ENCODE results near the gene KRCC1. TPM values are rescaled to one million over a fixed set of nuclear protein-coding genes. Genes with fewer than 3 reads are reported as not detected.

KRCC1 gene
- total and polyA plus RNA-seq, 9 of the 15 experiments (the other 6 are each of a cell fraction or from before 2014, with no cell fraction given) = 1.9 to 6.0 (median 2.2) TPM

- Histone ChIP-seq H3K4me2 (ENCODE audit: insufficient read depth, low read length) (peak overlapping the region; percentile 88), H2AFZ (ENCODE audit: low read depth, low read length) (peak overlapping the region; percentile 74), H4K20me1 (replicated peaks; ENCODE audit: control insufficient read depth, insufficient read depth, low read length) (0 out of 2 replicates have a peak, but pooled peaks cover 7% of the 10 kb centered on the region), H3K9me3 (replicated peaks; ENCODE audit: control insufficient read depth, insufficient read depth, low read depth, low read length) (no peaks in the 10 kb centered on the region), H3K4me3 (peak overlapping the region; percentile 79), H3K27ac (ENCODE audit: extremely low read depth, low read depth, low read length) (peak overlapping the region; percentile 95), H3K9me1 (ENCODE audit: control insufficient read depth, insufficient read depth, low read length) (no peaks in the 10 kb centered on the region), H3K9ac (ENCODE audit: insufficient read depth in 1 of 2, low read depth in 2 of 2, low read length in 2 of 2) (peak overlapping the region; percentile 96 to 97), H3K79me2 (ENCODE audit: control insufficient read depth, insufficient read depth, low read length) (peaks cover 33% of the 10 kb centered on the region), H3K4me1 (replicated peaks in 1 of 2; ENCODE audit: control insufficient read depth in 2 of 2, insufficient read depth in 2 of 2, low read length in 2 of 2) (peaks cover 22 to 37% of the 10 kb centered on the region in 2 experiments), H3K36me3 (ENCODE audit: control insufficient read depth, insufficient read depth, low read length) (no peaks in the 10 kb centered on the region), H3K27me3 (ENCODE audit: control insufficient read depth in 2 of 2, insufficient read depth in 2 of 2, low read length in 2 of 2) (no peaks in the 10 kb centered on the region)
- TSS peak; percentile 62 for BruUV-seq (replicated peaks)
- POLR2A ChIA-PET = interaction anchor here (1.0 to 1.7 kb wide), 6 partner anchors 9 to 122 kb away, joined by 3 to 10 read pairs (median 3); partner anchors contain the start of genes RNU2-63P and SMYD1
- peak in 3 of 4 experiments; percentile 25 to 43 (median 36) for DNase-seq (ENCODE audit: extremely low read depth in 1 of 4, low spot score in 3 of 4)
- in situ Hi-C loops (cut with MboI) = loop anchor here (5.0 kb wide), 1 partner anchor 102 kb away; no protein-coding TSS in a partner anchor
- intact Hi-C loops (cut with micrococcal nuclease) = loop anchor here (1.0 kb wide), 2 partner anchors 33 to 39 kb away; partner anchors contain the start of gene RNU2-63P
- CTCF ChIA-PET (ENCODE audit: low intra/inter-chr PET ratio) = no interaction called here
- peak; percentile 28 for ATAC-seq
- WGBS (ENCODE audit: insufficient coverage, low coverage, missing lambda C conversion rate) = 0% methylated on average over 22 of the region's 25 CpGs
- FAIRE-seq = no peak
- TF ChIP-seq NR0B1 (IDR thresholded peaks at IDR 0.05; ENCODE audit: partially characterized antibody) (no peak), PHF20 (IDR thresholded peaks at IDR 0.05; ENCODE audit: partially characterized antibody) (no peak), MLLT1 (IDR thresholded peaks at IDR 0.05) (peak in 1 of 2 experiments; percentile 81; a peak in 2 of 4 replicates), SPI1 (IDR thresholded peaks at IDR 0.05; ENCODE audit: borderline replicate concordance, low read depth, low read length) (peak; percentile 61; the same call in 1 of the 2 replicates), THAP12 (CRISPR knock-in tag; IDR thresholded peaks at IDR 0.05) (no peak), POLR2AphosphoS2 (IDR thresholded peaks at IDR 0.05; ENCODE audit: low read length) (no peak), CXXC5 (CRISPR knock-in tag; IDR thresholded peaks at IDR 0.05) (no peak), BDP1 (IDR thresholded peaks at IDR 0.05; ENCODE audit: insufficient read depth, insufficient read length) (no peak), C11orf30 (IDR thresholded peaks at IDR 0.05; ENCODE audit: low read depth) (no peak), MAX (CRISPR knock-in tag; IDR thresholded peaks at IDR 0.05) (no peak), SNAPC5 (CRISPR knock-in tag; IDR thresholded peaks at IDR 0.05) (no peak), SUPT5H (IDR thresholded peaks at IDR 0.05) (no peak), ZNF280A (IDR thresholded peaks at IDR 0.05; ENCODE audit: low read depth, partially characterized antibody) (no peak), NFYB (IDR thresholded peaks at IDR 0.05; ENCODE audit: extremely low read depth, insufficient read length) (no peak), HNRNPLL (IDR thresholded peaks at IDR 0.05; ENCODE audit: low read depth, low read length, poor library complexity, severe bottlenecking) (no peak)
Measured at GRCh38 chr2:88054782-88055370, 707 bp downstream of the KRCC1 start.
